HL-60/S4 (cell line): Measurements from ENCODE around the gene PLCD1.
"Not testable (repeated sequence)": the region's sequence is repeated elsewhere in the genome, so short reads cannot be mapped to it uniquely, and the experiment has no call there.

Experiments
- in situ Hi-C: fragments of 300-500 bp; cut with MboI; formaldehyde crosslinking; loops from 2 replicates; pipeline ENCODE4 v1.14.3; 2022; ENCODE audit warnings: low sequenced_read_pairs

The PLCD1 gene

GRCh38 chr3:38029400-38030125 lies at the start of gene PLCD1:
TSS of gene PLCD1 (minus strand) at chr3:38029642. CDS start at chr3:38029539, 103 bp downstream.
- in situ Hi-C loops, result no loop called here

- in situ Hi-C loops, result not testable (repeated sequence)
These were observed 47.6 kb upstream of the PLCD1 start for GRCh38 chr3:38077073-38077472.

- in situ Hi-C loops, result no loop called here
These were observed 40.6 kb upstream of the PLCD1 start for GRCh38 chr3:38070013-38070412.

- in situ Hi-C loops, result no loop called here
These were observed 38.2 kb upstream of the PLCD1 start for GRCh38 chr3:38067508-38068233.

GRCh38 chr3:38064453-38064852 lies 35.0 kb upstream of the PLCD1 start:
- in situ Hi-C loops, result not testable (repeated sequence)

- in situ Hi-C loops, result no loop called here
These were observed 33.4 kb upstream of the PLCD1 start for GRCh38 chr3:38062809-38063208.

GRCh38 chr3:38059591-38059990 lies 30.1 kb upstream of the PLCD1 start:
- in situ Hi-C loops, result no loop called here

GRCh38 chr3:38059148-38059547 lies 29.7 kb upstream of the PLCD1 start:
- in situ Hi-C loops, result no loop called here

- in situ Hi-C loops, result no loop called here
These were observed 25.1 kb upstream of the PLCD1 start for GRCh38 chr3:38054499-38055001.

GRCh38 chr3:38053813-38054498 lies 24.5 kb upstream of the PLCD1 start:
- in situ Hi-C loops, result not testable (repeated sequence)

GRCh38 chr3:38053286-38053685 lies 23.8 kb upstream of the PLCD1 start:
- in situ Hi-C loops, result not testable (repeated sequence)

- in situ Hi-C loops, result no loop called here
These were observed 21.7 kb upstream of the PLCD1 start for GRCh38 chr3:38051131-38051530.

GRCh38 chr3:38049358-38050126 lies 20.1 kb upstream of the PLCD1 start:
- in situ Hi-C loops, result no loop called here

- in situ Hi-C loops, result no loop called here
These were observed 18.5 kb upstream of the PLCD1 start for GRCh38 chr3:38047896-38048295.

GRCh38 chr3:38046821-38047220 lies 17.4 kb upstream of the PLCD1 start:
- in situ Hi-C loops, result no loop called here

- in situ Hi-C loops, result no loop called here
These were observed 16.6 kb upstream of the PLCD1 start for GRCh38 chr3:38046027-38046426.

GRCh38 chr3:38043486-38043885 lies 14.0 kb upstream of the PLCD1 start:
- in situ Hi-C loops, result no loop called here

- in situ Hi-C loops, result no loop called here
These were observed 11.0 kb upstream of the PLCD1 start for GRCh38 chr3:38040401-38040800.

GRCh38 chr3:38039899-38040261 lies 10.4 kb upstream of the PLCD1 start:
- in situ Hi-C loops, result no loop called here

- in situ Hi-C loops, result no loop called here
These were observed 9.9 kb upstream of the PLCD1 start, which contains the start of gene DLEC1 for GRCh38 chr3:38039101-38039898. TSS of gene DLEC1 (plus strand) at chr3:38039208. CDS start at chr3:38039226, 18 bp downstream.
